ENCODE measurements around the gene RAC3. TPM values are rescaled to one million over a fixed set of nuclear protein-coding genes. Genes with fewer than 3 reads are reported as not detected.

RAC3 gene
- polyA plus RNA-seq, 2 of the 4 experiments (the other 2 are of a cell fraction), result 9.9 to 21.0 TPM

GRCh38 chr17:82054351-82055022 is 23.0 kb downstream of the RAC3 start:
- no peak for TF ChIP-seq FOSB (CRISPR knock-in tag; IDR thresholded peaks at IDR 0.05)
- TF ChIP-seq EHMT2 (IDR thresholded peaks at IDR 0.05; ENCODE audit: low read depth), result no peak
- no peak for TF ChIP-seq GATA3 (IDR thresholded peaks at IDR 0.05; ENCODE audit: borderline replicate concordance)
- TF ChIP-seq JUN (IDR thresholded peaks at IDR 0.05), result peak in 1 of 2 experiments; percentile 13; a peak in 1 of 5 replicates
- no peak for TF ChIP-seq ZFP36 (IDR thresholded peaks at IDR 0.05; ENCODE audit: borderline replicate concordance, partially characterized antibody)
- TF ChIP-seq MAFK (IDR thresholded peaks at IDR 0.05; ENCODE audit: partially characterized antibody), result no peak
- H3K4me1 ChIP-seq, result peaks cover 16% of the 10 kb centered on the region; the same call in 2 of the 3 replicates
- no peaks in the 10 kb centered on the region for H3K9me3 ChIP-seq
- H3K27ac ChIP-seq, result no peak overlapping the region
- H3K4me2 ChIP-seq, result no peak overlapping the region
- no peak for DNase-seq (ENCODE audit: low read depth in 1 of 2, low spot score in 1 of 2)
- FAIRE-seq, result no peak
- ChIA-PET CTCF (interaction anchor here (1.5 to 21.7 kb wide), 4 partner anchors 11 to 94 kb away, joined by 6 to 191 read pairs (median 26); partner anchors contain the start of genes DCXR, DUS1L and RAC3), POLR2A (interaction anchor here (0.9 kb wide), 1 partner anchor 17 kb away, joined by 3 read pairs; the partner anchor contains the start of gene DCXR)
- 95% methylated on average over 32 of the region's 38 CpGs for WGBS (ENCODE audit: missing lambda C conversion rate)
- ATAC-seq, result no peak
- no peak overlapping the region for H3K4me3 ChIP-seq

DNA sequence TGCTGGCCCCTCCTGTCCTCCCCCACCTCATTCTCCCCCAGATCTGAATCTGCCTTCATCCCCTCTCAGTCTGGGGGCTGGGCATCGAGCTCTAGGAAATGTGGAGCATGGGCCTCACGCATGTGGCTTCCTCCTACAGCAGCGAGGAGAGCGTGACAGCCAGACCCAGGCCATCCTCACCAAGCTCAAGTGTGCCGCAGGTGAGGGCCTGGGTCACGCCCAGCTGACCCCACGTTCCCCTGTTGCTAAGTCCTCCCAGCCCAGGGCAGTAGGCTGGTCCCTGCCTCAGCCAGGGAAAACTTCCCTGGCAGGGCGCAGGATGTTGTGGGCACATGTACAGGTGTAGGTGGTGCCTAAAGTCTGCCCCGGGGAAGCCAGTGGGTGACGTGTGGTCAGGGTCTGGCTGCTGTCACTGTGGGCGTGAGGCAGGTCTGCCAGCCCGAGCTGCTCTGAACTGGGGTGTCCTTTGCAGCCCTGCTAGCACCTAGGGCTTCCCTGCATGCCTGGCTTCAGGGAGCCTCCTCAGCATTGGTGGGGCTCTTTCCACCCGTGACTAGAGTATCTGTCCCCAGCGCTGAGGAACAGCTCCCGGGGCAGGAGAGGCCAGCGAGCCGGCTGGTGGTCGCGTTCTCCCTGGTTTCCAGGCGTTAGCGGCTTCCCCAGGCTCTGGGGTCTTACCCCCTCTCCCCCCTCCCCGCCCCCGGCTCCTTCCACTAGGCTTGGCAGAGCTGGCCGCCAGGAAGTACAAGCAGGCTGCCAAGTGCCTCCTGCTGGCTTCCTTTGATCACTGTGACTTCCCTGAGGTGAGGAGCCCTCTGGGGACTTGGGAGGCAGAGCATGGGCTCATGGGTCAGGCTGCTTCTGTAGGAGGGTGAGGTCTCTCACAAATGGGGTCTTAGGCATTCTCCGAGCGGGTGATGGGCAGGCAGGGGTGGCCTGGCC is 23.8 kb downstream of the RAC3 start:
- ChIA-PET POLR2A (interaction anchor here (1.0 kb wide), 1 partner anchor 18 kb away, joined by 4 read pairs; the partner anchor contains the start of gene DCXR), CTCF (interaction anchor here (1.2 to 21.7 kb wide), 5 partner anchors 10 to 99 kb away, joined by 3 to 191 read pairs (median 24); partner anchors contain the start of genes DCXR, DUS1L and RAC3)
- no peak overlapping the region for H3K27ac ChIP-seq
- 93% methylated on average over 20 of the region's 26 CpGs for WGBS (ENCODE audit: missing lambda C conversion rate)
- H3K4me2 ChIP-seq, result no peak overlapping the region
- ATAC-seq (no peak), FAIRE-seq (no peak), DNase-seq (ENCODE audit: low read depth in 1 of 2, low spot score in 1 of 2) (no peak)
- no peak for TF ChIP-seq NFE2L2 (conservative IDR thresholded peaks at IDR 0.05; ENCODE audit: low read length)
- H3K9me3 ChIP-seq, result no peaks in the 10 kb centered on the region
- peaks cover 16% of the 10 kb centered on the region; the same call in 2 of the 3 replicates for H3K4me1 ChIP-seq
- no peak overlapping the region for H3K4me3 ChIP-seq

DNA sequence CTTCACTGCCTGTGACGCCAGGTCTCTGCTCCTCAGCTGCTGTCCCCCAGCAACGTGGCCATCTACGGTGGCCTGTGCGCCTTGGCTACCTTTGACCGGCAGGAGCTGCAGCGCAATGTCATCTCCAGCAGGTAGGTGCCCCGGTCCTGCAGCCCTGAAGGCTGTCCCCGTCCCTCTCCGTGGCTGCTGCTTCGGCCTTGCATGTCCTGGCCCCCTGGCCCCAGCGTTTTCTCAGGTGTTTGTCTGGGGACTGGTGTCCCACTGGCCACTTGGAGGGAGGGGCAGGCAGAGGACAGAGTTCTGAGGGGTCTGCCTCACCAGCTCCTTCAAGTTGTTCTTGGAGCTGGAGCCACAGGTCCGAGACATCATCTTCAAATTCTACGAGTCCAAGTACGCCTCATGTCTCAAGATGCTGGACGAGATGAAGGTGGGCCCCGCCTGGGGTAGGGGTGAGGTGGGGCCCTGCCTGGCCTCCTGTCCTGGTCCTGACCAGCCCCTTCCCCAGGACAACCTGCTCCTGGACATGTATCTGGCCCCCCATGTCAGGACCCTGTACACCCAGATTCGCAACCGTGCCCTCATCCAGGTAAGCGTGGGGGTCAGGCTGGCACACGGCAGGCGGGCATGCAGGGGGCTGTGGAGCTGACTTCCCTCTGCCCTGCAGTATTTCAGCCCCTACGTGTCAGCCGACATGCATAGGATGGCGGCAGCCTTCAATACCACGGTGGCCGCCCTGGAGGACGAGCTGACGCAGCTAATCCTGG is 24.7 kb downstream of the RAC3 start:
- no peak for FAIRE-seq
- 91% methylated on average over 24 of the region's 28 CpGs for WGBS (ENCODE audit: missing lambda C conversion rate)

DNA sequence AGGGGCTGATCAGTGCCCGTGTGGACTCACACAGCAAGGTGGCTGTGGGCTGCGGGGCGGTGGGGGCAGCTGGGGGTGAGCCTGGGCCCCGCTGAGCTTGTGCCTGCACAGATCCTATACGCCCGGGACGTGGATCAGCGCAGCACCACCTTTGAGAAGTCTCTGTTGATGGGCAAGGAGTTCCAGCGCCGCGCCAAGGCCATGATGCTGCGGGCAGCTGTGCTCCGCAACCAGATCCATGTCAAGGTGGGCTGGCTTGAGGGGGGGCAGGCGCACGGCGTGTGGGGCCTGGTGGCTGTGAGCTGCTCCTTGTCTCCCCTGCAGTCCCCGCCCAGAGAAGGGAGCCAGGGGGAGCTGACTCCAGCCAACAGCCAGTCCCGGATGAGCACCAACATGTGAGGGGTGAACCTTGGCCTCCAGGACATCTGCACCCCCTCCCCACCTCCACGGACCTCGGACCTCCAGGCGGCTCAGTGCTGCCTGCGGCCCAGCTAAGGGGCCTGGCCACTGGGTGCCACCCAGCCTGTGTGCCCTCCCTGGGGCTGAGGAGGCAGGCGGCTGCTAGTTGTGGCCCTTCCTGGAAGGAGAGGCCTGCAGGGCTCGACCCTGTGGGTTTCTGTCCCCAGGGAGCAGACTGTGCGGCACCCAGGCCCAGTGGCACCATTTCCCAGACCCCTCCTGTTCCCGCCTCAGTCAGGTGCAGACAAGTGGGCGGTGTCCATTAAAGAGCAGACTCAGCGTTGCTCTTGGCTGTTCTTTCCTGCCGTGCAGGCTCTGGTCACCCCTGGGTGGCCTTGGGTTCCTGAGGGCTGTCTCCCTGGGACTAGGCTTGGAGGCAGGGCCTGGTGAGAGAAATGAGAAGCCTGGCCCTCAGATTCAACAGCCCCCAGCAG is 25.5 kb downstream of the RAC3 start:
- H3K4me3 ChIP-seq, result no peak overlapping the region
- H3K27ac ChIP-seq, result no peak overlapping the region
- FAIRE-seq, result no peak
- no peak for DNase-seq (ENCODE audit: low read depth in 1 of 2, low spot score in 1 of 2)
- no peak; a peak in 1 of 6 replicates for ATAC-seq
- ChIA-PET CTCF (interaction anchor here (0.8 to 21.7 kb wide), 6 partner anchors 9 to 97 kb away, joined by 3 to 191 read pairs (median 14); partner anchors contain the start of genes DCXR, DUS1L and RAC3), POLR2A (no interaction called here)
- no peaks in the 10 kb centered on the region for H3K9me3 ChIP-seq
- no peak overlapping the region for H3K4me2 ChIP-seq
- TF ChIP-seq MAFK (IDR thresholded peaks at IDR 0.05; ENCODE audit: partially characterized antibody), result peak; percentile 45
- TF ChIP-seq MAX (IDR thresholded peaks at IDR 0.05), result 0 out of 2 replicates have a peak, but pooled peaks have one; percentile 1
- peak in 1 of 2 experiments; percentile 18; a peak in 1 of 5 replicates for TF ChIP-seq JUN (IDR thresholded peaks at IDR 0.05)
- TF ChIP-seq TFCP2L1 (CRISPR knock-in tag; IDR thresholded peaks at IDR 0.05), result no peak
- 90% methylated on average over 28 of the region's 29 CpGs for WGBS (ENCODE audit: missing lambda C conversion rate)
- peaks cover 9% of the 10 kb centered on the region; the same call in 2 of the 3 replicates for H3K4me1 ChIP-seq

More for the DNA sequence above, 24.7 kb downstream of the RAC3 start:
- Histone ChIP-seq H3K4me3 (no peak overlapping the region), H3K27ac (no peak overlapping the region), H3K9me3 (no peaks in the 10 kb centered on the region), H3K4me2 (no peak overlapping the region), H3K4me1 (peaks cover 9% of the 10 kb centered on the region; the same call in 2 of the 3 replicates)
- TF ChIP-seq TFCP2L1 (CRISPR knock-in tag; IDR thresholded peaks at IDR 0.05) (no peak), JUN (IDR thresholded peaks at IDR 0.05) (peak in 1 of 2 experiments; percentile 13; a peak in 1 of 5 replicates)
- ChIA-PET POLR2A (interaction anchor here (1.0 kb wide), 1 partner anchor 19 kb away, joined by 4 read pairs; the partner anchor contains the start of gene DCXR), CTCF (interaction anchor here (0.8 to 21.7 kb wide), 7 partner anchors 9 to 98 kb away, joined by 3 to 191 read pairs (median 6); partner anchors contain the start of genes DCXR, DUS1L and RAC3)
- no peak for ATAC-seq
- no peak for DNase-seq (ENCODE audit: low read depth in 1 of 2, low spot score in 1 of 2)

Measured in A549 (cell line).